GM13977 (cell line): ENCODE measurements around the gene DACH1.

Experiments used
- DNase-seq: peaks from one replicate; pipeline ENCODE4 v3.0.0; 2012; ENCODE audit warnings: low spot score
- in situ Hi-C: fragments of 300-500 bp; cut with MboI; formaldehyde crosslinking; loops from one replicate; pipeline ENCODE4 v1.12.0; 2022; ENCODE audit warnings: low sequenced_read_pairs, low pct_unique_long_range_greater_than_20kb, mixed read lengths, inconsistent platforms; ENCODE audit not compliant: unreplicated experiment
- TF ChIP-seq, protein P1 (sequence below): IDR thresholded peaks from 2 replicates; pipeline ENCODE4 v1.5.1; 2012; ENCODE audit warnings: mild to moderate bottlenecking, control low read depth; ENCODE audit not compliant: insufficient read depth; ENCODE audit errors: extremely low read depth, missing control alignments

DACH1 gene

DNA sequence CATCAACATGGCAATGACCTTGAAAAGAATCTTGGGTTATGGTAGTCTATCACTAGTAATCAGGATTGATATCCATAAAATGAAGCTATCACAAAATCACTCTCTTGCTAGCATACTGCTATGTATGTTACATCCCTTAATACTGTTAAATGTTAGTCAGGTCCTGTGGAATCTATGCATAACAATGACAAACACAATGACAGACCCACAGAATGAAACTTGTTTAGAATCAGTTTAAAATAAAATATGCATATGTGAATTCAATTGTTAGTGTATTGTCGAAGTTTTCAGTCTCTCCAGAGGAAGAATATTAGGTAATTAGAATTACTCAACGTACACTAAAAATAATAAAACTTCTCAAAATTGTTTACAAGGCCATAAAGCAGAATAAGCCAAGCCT, 137.6 kb downstream of the DACH1 start:
- TF ChIP-seq, protein P1, sequence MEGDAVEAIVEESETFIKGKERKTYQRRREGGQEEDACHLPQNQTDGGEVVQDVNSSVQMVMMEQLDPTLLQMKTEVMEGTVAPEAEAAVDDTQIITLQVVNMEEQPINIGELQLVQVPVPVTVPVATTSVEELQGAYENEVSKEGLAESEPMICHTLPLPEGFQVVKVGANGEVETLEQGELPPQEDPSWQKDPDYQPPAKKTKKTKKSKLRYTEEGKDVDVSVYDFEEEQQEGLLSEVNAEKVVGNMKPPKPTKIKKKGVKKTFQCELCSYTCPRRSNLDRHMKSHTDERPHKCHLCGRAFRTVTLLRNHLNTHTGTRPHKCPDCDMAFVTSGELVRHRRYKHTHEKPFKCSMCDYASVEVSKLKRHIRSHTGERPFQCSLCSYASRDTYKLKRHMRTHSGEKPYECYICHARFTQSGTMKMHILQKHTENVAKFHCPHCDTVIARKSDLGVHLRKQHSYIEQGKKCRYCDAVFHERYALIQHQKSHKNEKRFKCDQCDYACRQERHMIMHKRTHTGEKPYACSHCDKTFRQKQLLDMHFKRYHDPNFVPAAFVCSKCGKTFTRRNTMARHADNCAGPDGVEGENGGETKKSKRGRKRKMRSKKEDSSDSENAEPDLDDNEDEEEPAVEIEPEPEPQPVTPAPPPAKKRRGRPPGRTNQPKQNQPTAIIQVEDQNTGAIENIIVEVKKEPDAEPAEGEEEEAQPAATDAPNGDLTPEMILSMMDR, result no peak
- DNase-seq, result no peak
- in situ Hi-C loops, result no loop called here

- in situ Hi-C loops, result no loop called here
- TF ChIP-seq, protein P1, result no peak
- no peak for DNase-seq
Observed at GRCh38 chr13:71727662-71728061, 139.3 kb downstream of the DACH1 start.

- in situ Hi-C loops, result no loop called here
- TF ChIP-seq, protein P1, result no peak
- no peak for DNase-seq
Observed at GRCh38 chr13:71727042-71727441, 140.0 kb downstream of the DACH1 start.

GRCh38 chr13:71722206-71722605, 144.8 kb downstream of the DACH1 start:
- TF ChIP-seq, protein P1, result no peak
- DNase-seq, result no peak
- in situ Hi-C loops, result no loop called here

- in situ Hi-C loops, result no loop called here
- TF ChIP-seq, protein P1, result no peak
- no peak for DNase-seq
Observed at GRCh38 chr13:71721104-71721503, 145.9 kb downstream of the DACH1 start.

DNA sequence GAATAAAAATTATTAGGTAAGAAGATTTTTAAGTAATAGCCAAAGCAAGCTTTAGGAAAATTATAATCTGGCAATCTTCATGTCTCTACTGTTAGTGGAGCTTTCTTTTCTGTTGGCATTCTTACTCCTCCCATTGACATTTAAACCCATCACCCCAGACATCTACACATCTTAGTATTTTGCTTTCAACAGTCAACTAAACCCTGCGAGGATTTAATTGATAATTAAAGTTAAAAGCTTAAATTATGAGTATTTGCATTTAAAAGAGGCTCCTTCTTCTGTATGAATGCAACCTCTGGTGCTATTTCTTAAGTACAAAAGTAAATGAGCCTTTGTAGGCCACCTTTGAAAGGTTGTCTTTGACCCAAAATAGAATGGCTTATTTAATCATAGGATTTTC, 148.1 kb downstream of the DACH1 start:
- no peak for DNase-seq
- TF ChIP-seq, protein P1, result no peak
- in situ Hi-C loops, result no loop called here
